AG08396 (cell line): Measurements from ENCODE around the gene CMPK2.

Experiments
- DNase-seq: peaks from one replicate; pipeline ENCODE4 v3.0.0; 2012; ENCODE audit warnings: low spot score, mixed read lengths

CMPK2 gene

GRCh38 chr2:6810961-6811360 lies 54.7 kb downstream of the CMPK2 start:
- DNase-seq: no peak

- DNase-seq: no peak
These were observed 57.3 kb downstream of the CMPK2 start for GRCh38 chr2:6808426-6808825.

GRCh38 chr2:6806604-6807003 lies 59.1 kb downstream of the CMPK2 start:
- DNase-seq: no peak

GRCh38 chr2:6800553-6800952 lies 65.2 kb downstream of the CMPK2 start:
- DNase-seq: no peak
